Keratinocyte (primary cell): ENCODE data around the gene RIMKLA. TPM values are rescaled to one million over a fixed set of nuclear protein-coding genes. Genes with fewer than 3 reads are reported as not detected.

Experiments
- DNase-seq: peaks from one replicate; pipeline ENCODE4 v3.0.0-alpha.2; 2011; ENCODE audit warnings: low read depth, missing footprints, low spot score
- FAIRE-seq: peaks from 2 replicates; lab custom pipeline; 2011; peaks lifted over from hg19 to GRCh38; lab: Jason Lieb, UNC
- H2AFZ ChIP-seq: 2 replicates; pipeline ENCODE4 v1.6.0; 2012; ENCODE audit warnings: low read length, control low read depth, inconsistent platforms; ENCODE audit not compliant: control insufficient read depth
- H3K27ac ChIP-seq: 2 replicates; pipeline ENCODE4 v1.5.1; 2011; ENCODE audit warnings: low read length; ENCODE audit not compliant: control insufficient read depth, insufficient read depth
- H3K27me3 ChIP-seq: 3 replicates; pipeline ENCODE4 v1.6.0; 2011; ENCODE audit warnings: low read length; ENCODE audit not compliant: control insufficient read depth, insufficient read depth; ENCODE audit errors: extremely low read depth
- H3K36me3 ChIP-seq, 2 experiments: 2 replicates in 1 of 2; 3 replicates in 1 of 2; pipeline ENCODE4 v1.5.1; 2011; ENCODE audit warnings: low read length in 2 of 2, mild to moderate bottlenecking in 1 of 2; ENCODE audit not compliant: control insufficient read depth in 2 of 2, insufficient read depth in 2 of 2; ENCODE audit errors: extremely low read depth in 1 of 2
- H3K4me1 ChIP-seq: 3 replicates; pipeline ENCODE4 v1.5.1; 2011; ENCODE audit warnings: low read length; ENCODE audit not compliant: control insufficient read depth, insufficient read depth; ENCODE audit errors: extremely low read depth
- H3K4me2 ChIP-seq: 3 replicates; pipeline ENCODE4 v1.6.0; 2011; ENCODE audit warnings: low read depth, low read length; ENCODE audit not compliant: control insufficient read depth, insufficient read depth; ENCODE audit errors: extremely low read depth
- H3K4me3 ChIP-seq, 3 experiments: fragments of 200-600 bp in 1 of 3; sonication (generic) in 1 of 3; 2 replicates in 2 of 3; 3 replicates in 1 of 3; pipeline ENCODE4 v1.5.1; 2011 to 2016; ENCODE audit warnings: low read length in 3 of 3, mild to moderate bottlenecking in 3 of 3, control low read depth in 2 of 3, inconsistent platforms in 1 of 3, low read depth in 1 of 3, mixed read lengths in 1 of 3, mixed run types in 1 of 3, moderate library complexity in 1 of 3; ENCODE audit not compliant: control insufficient read depth in 2 of 3, insufficient read depth in 2 of 3; ENCODE audit errors: extremely low read depth in 1 of 3
- H3K79me2 ChIP-seq: 2 replicates; pipeline ENCODE4 v1.6.0; 2012; ENCODE audit warnings: low read length; ENCODE audit not compliant: control insufficient read depth, insufficient read depth
- H3K9ac ChIP-seq: 3 replicates; pipeline ENCODE4 v1.6.0; 2011; ENCODE audit warnings: low read length; ENCODE audit not compliant: control insufficient read depth, insufficient read depth; ENCODE audit errors: extremely low read depth
- H3K9me1 ChIP-seq: 3 replicates; pipeline ENCODE4 v1.6.0; 2011; ENCODE audit warnings: low read length; ENCODE audit not compliant: control insufficient read depth, insufficient read depth; ENCODE audit errors: extremely low read depth
- H3K9me3 ChIP-seq: 2 replicates; pipeline ENCODE4 v1.5.1; 2012; ENCODE audit warnings: low read depth, low read length; ENCODE audit not compliant: control insufficient read depth
- H4K20me1 ChIP-seq: 3 replicates; pipeline ENCODE4 v1.6.0; 2011; ENCODE audit warnings: low read length; ENCODE audit not compliant: control insufficient read depth, insufficient read depth; ENCODE audit errors: extremely low read depth
- CTCF ChIP-seq, 3 experiments: IDR thresholded peaks in 1 of 3; conservative IDR thresholded peaks in 1 of 3; optimal IDR thresholded peaks in 1 of 3; 2 replicates in 2 of 3; 3 replicates in 1 of 3; pipeline versions ENCODE3 to v1.5.1; 2011; ENCODE audit warnings: low read length in 3 of 3, mild to moderate bottlenecking in 3 of 3, moderate library complexity in 2 of 3, control low read depth in 1 of 3, inconsistent platforms in 1 of 3; ENCODE audit not compliant: insufficient read depth in 2 of 3; ENCODE audit errors: extremely low read depth in 1 of 3
- EZH2 ChIP-seq: IDR thresholded peaks from one replicate; pipeline ENCODE4 v1.6.1; 2012; ENCODE audit warnings: inconsistent platforms, mild to moderate bottlenecking, low read length, moderate library complexity
- dilution Hi-C: fragments of 300-500 bp; cut with MboI; formaldehyde crosslinking; loops from one replicate; pipeline ENCODE4 v1.7.0; 2020; ENCODE audit warnings: low sequenced_read_pairs; ENCODE audit not compliant: extremely low pct_ligation_motif_present
- polyA plus RNA-seq, 5 experiments: library from polyadenylated mRNA; depleted of rRNA in 3 of 5; stranded (reverse) in 3 of 5; stranded (forward) in 1 of 5; unstranded in 1 of 5; fragments of >200 nt; gene quantifications; 1 replicate in 1 of 5; 2 replicates in 3 of 5; 3 replicates in 1 of 5; pipeline versions ENCODE4 v1.2.1 to v1.2.3, GENCODE V29; 2011 to 2012; ENCODE audit warnings: missing spikeins in 2 of 5, low read depth in 1 of 5, low replicate concordance in 1 of 5

RIMKLA gene
- polyA plus RNA-seq, 1 donor (not counting 4 experiments of a cell fraction or from before 2014, with no cell fraction given), result not detected

- dilution Hi-C loops, result no loop called here
- H3K79me2 ChIP-seq, result no peaks in the 10 kb centered on the region
- FAIRE-seq, result peak; percentile 81
Measured at GRCh38 chr1:42370876-42371549, 9.6 kb upstream of the RIMKLA start.

GRCh38 chr1:42372796-42373195 lies 7.8 kb upstream of the RIMKLA start:
- no peak overlapping the region for H3K4me2 ChIP-seq
- H3K36me3 ChIP-seq, result no peaks in the 10 kb centered on the region
- H3K27ac ChIP-seq, result no peak overlapping the region
- H3K9me3 ChIP-seq, result no peaks in the 10 kb centered on the region
- dilution Hi-C loops, result no loop called here
- H3K79me2 ChIP-seq, result no peaks in the 10 kb centered on the region
- no peak for DNase-seq
- no peaks in the 10 kb centered on the region for H3K27me3 ChIP-seq
- no peak overlapping the region for H3K9ac ChIP-seq
- no peak for FAIRE-seq
- H4K20me1 ChIP-seq, result no peaks in the 10 kb centered on the region
- H3K4me3 ChIP-seq, result no peak overlapping the region
- no peak overlapping the region for H2AFZ ChIP-seq
- TF ChIP-seq CTCF (optimal IDR thresholded peaks at IDR 0.05 in 1 of 3, IDR thresholded peaks at IDR 0.05 in 1 of 3, conservative IDR thresholded peaks at IDR 0.05 in 1 of 3; ENCODE audit: extremely low read depth in 1 of 3, insufficient read depth in 2 of 3, low read length in 3 of 3) (no peak), EZH2 (no peak)
- peaks cover 9% of the 10 kb centered on the region for H3K4me1 ChIP-seq
- H3K9me1 ChIP-seq, result no peaks in the 10 kb centered on the region

More at GRCh38 chr1:42370876-42371549, 9.6 kb upstream of the RIMKLA start:
- Histone ChIP-seq H3K9me1 (no peaks in the 10 kb centered on the region), H3K27me3 (no peaks in the 10 kb centered on the region), H3K4me3 (no peak overlapping the region), H3K9ac (no peak overlapping the region), H4K20me1 (no peaks in the 10 kb centered on the region), H3K27ac (no peak overlapping the region), H3K4me1 (peaks cover 9% of the 10 kb centered on the region), H3K9me3 (no peaks in the 10 kb centered on the region), H3K4me2 (no peak overlapping the region), H3K36me3 (no peaks in the 10 kb centered on the region), H2AFZ (no peak overlapping the region)
- TF ChIP-seq CTCF (optimal IDR thresholded peaks at IDR 0.05 in 1 of 3, IDR thresholded peaks at IDR 0.05 in 1 of 3, conservative IDR thresholded peaks at IDR 0.05 in 1 of 3; ENCODE audit: extremely low read depth in 1 of 3, insufficient read depth in 2 of 3, low read length in 3 of 3) (no peak), EZH2 (no peak)
- DNase-seq, result no peak
